ENCODE measurements around the gene PEX16.

PEX16 gene

DNA sequence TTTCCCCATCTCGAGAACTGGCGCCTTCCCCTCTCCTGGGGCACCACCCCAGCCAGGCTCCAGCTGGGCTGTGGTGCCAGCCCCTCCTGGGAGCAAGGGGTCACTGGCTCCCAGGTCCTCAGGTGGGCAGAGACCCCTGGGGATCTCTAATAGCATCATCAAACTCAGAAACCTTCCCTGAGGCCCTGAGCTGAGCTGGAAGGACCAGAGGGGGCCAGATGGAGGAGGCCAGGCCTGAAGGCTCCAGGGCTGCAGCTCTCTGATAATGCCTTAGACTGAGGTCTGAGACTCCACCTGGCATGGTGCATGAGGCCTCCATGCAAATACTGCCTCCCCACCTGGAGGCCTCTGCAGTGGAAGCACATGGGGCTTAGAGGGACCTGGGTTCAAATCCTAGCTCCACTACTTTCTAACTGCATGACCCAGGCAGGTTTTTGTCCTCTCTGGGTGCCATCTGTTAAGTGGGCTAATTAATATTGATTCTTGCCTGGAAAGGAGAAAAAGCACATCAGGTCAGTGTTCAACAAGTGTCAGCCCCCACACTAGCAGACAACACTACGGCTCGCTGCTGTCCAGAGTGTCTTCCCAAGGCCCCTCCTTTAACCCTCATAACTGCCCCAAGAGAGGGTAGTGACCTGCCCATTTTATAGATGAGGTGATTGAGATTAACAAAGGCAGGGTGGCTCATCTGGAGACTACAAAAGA is 30.7 kb downstream of the PEX16 start:
- H3K4me1 Mint-ChIP-seq (ENCODE audit: low read depth): peaks cover 7% of the 10 kb centered on the region
- peak overlapping the region; percentile 47 for H3K4me3 Mint-ChIP-seq
- peaks cover 5% of the 10 kb centered on the region for H3K36me3 Mint-ChIP-seq
- H3K27me3 Mint-ChIP-seq: peaks cover 3% of the 10 kb centered on the region
- H3K9me3 Mint-ChIP-seq (ENCODE audit: low read depth): no peaks in the 10 kb centered on the region
- no peak overlapping the region for H3K27ac Mint-ChIP-seq

DNA sequence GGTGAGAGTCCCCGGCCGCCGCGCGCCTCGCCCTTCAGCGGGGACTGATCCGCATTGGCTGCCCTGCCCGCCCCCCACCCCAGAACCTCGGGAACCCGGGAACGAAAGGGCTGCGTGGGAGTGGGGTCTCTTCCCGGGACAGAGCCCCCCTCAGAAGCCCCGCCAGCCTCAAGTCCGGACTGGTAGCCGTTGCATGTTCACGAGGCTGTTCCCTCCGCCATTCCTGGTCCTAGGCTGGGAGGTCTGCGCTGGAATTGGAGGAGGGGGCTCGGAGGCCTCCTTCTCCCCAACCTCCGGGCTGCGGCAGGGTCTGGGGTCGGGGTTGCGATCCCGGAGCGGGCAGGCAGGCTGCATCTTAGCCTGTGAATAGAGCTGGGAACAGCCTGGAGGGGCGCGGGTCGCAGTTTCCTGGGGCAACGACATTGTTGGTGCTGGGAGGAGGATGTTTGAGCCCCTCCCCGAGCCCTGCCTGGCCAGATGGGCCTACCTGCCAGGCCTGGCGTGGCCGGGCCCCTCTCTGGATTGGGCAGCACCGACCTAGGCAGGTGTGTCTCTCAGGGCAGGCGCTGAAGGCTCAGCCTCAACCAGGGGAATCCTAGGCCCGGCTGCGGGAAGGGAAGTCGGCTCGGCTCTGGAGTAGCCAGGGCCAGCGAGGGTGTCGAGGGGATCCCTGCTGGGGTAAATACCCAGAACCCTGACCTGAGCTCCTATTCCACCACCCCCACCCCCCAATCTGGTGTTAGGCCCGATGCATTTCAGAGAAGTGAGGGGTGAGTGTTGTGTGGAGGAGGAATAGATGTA is 31.6 kb downstream of the PEX16 start:
- H3K36me3 Mint-ChIP-seq: peaks cover 5% of the 10 kb centered on the region
- peaks cover 3% of the 10 kb centered on the region for H3K27me3 Mint-ChIP-seq
- no peak overlapping the region for H3K27ac Mint-ChIP-seq
- H3K4me3 Mint-ChIP-seq: no peak overlapping the region
- H3K9me3 Mint-ChIP-seq (ENCODE audit: low read depth): no peaks in the 10 kb centered on the region
- H3K4me1 Mint-ChIP-seq (ENCODE audit: low read depth): peaks cover 7% of the 10 kb centered on the region

DNA sequence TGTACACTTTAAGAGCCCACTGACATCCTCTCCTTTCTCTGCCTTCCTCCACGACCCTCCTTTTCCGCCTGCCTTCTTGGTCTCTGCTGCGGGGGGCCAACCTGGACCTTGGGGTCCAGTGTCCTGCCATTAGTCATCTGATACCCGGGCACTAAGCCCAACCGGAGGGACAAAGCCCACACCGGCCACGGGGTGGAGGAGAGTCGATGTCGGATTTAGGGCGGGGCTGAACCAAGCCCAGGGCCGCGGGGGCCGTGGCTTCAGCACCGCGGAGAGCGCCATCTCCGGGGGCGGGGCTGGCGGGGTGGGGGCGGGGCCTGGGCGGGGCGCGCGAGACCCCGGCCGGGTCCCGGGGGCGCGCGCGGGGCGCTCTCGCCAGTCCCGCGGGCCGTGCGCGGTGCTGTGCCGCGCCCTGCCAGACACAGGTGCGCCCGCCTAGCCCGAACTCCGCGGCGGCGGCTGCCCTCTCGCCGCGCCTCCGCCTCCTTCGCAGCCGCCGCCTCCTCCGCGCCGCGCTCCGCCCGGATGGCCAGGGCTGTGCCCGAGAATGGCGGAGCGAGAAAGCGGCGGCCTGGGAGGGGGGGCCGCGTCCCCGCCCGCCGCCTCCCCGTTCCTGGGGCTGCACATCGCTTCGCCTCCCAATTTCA is 32.3 kb downstream of the PEX16 start, which contains the start of gene MAPK8IP1:
TSS of gene MAPK8IP1 (plus strand) at position 378 of the 647 bp plus-strand sequence. CDS start at position 548, 170 bp downstream.
- H3K9me3 Mint-ChIP-seq (ENCODE audit: low read depth): no peaks in the 10 kb centered on the region
- peak within 1 kb of the TSS; percentile 69 for H3K4me3 Mint-ChIP-seq
- no peak within 1 kb of the TSS for H3K27ac Mint-ChIP-seq
- peaks cover 6% of the 10 kb centered on the region for H3K36me3 Mint-ChIP-seq
- H3K27me3 Mint-ChIP-seq: peaks cover 3% of the 10 kb centered on the region
- H3K4me1 Mint-ChIP-seq (ENCODE audit: low read depth): peaks cover 7% of the 10 kb centered on the region

DNA sequence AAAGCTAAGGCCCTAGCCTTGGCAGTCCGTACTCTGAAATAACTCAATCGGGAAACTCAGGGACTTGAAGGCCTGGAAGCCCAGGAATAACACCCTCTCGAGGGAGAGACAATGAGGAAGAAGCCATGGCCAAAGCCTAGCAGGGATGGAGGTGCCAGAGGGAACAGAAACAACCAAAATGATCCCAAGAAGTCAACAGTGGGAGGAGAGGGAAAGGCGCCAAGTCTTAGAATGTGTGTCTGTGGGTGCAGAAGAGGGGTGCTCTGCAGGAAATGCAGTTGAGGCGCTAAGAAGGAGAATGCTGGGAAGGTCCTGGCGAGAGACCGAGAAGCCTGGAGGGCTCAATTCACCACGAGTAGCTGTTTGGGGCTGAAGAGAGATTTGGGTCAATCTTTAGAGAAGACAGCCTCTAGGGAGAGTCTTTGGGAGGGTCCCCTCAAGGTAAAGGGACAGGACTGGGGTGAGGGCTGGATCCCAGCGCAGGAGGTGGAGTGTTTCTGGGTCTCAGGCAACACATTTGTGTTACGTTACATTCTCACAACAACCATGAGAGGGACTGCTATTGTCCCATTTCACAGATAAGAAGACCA is 33.0 kb downstream of the PEX16 start:
- H3K4me1 Mint-ChIP-seq (ENCODE audit: low read depth): peaks cover 7% of the 10 kb centered on the region
- H3K36me3 Mint-ChIP-seq: peaks cover 10% of the 10 kb centered on the region
- H3K27ac Mint-ChIP-seq: no peak overlapping the region
- no peaks in the 10 kb centered on the region for H3K9me3 Mint-ChIP-seq (ENCODE audit: low read depth)
- peak overlapping the region; percentile 69 for H3K4me3 Mint-ChIP-seq
- peaks cover 3% of the 10 kb centered on the region for H3K27me3 Mint-ChIP-seq

DNA sequence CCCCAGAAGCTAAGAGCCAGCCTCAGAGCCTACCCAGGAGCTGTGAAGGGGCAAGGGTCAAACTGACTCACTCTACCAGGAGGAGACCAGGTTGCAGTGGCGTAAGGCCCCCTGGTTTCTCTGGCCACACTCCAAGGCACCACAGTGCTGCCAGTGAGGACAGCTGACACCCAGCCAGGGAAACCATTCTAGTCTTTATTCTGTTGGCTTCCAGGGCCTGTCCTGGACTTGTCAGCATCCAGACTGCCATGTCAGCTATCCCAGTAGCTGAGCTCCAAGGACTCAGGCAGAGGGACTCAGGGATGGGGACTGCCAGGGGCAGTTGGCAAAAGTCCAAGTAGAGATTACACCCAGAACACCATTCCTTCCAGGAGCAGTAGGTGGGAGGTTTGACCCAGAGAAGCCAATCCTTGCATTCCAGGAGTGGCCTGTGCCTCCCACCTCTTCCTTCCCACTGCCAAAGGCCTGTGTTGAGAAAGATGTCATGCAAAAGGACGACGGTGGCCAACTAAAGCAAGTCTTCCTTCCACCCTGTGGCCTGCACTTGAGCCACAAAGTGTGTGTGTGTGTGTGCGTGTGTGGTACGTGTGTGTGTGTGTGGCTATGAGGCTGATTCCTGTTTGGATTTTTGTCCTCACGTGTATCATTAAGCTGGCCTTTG is 35.8 kb downstream of the PEX16 start:
- Mint-ChIP-seq H3K36me3 (peaks cover 20% of the 10 kb centered on the region), H3K9me3 (ENCODE audit: low read depth) (no peaks in the 10 kb centered on the region), H3K27me3 (peaks cover 3% of the 10 kb centered on the region), H3K4me1 (ENCODE audit: low read depth) (peaks cover 7% of the 10 kb centered on the region), H3K27ac (no peak overlapping the region), H3K4me3 (no peak overlapping the region)

DNA sequence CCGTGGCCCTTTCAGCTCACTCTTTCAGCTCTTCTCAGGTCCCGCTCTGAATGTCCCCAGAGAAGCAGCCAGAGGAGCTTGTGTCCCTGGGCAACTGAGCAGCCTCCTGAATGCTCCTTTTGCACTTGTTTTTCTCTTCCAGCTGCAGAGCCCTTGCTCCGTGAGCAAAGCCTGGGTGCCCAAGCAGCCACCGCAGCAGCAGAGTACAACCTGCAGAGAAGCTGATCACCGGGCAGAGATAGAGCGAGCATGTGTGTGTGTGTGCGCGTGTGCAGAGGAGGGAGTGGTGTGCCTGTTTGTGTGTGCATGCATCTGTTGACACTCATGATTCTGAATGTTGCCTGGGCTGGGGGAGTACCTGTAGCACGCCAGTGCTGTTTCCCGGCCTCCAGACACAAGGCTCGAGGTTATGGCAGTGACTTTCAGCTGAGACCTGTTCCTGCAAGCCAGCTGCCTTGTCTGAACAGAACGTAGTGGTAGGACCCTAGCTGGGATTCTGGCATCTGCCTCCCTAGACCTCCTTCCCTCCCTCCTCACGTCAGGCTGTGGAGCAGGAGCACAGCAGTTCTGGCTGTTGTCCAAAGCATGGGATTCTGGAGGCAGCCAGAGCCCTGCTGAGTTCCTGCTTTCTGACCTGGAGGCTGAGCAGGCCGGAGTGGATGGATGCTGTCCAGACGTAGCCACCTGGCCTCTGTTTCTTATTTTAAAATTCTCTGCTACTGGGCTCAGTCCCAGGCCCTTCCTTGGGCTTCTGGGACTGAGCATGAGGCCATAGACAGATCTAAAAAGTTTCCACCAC is 36.7 kb downstream of the PEX16 start:
- H3K27me3 Mint-ChIP-seq: peaks cover 3% of the 10 kb centered on the region
- no peak overlapping the region for H3K4me3 Mint-ChIP-seq
- no peaks in the 10 kb centered on the region for H3K9me3 Mint-ChIP-seq (ENCODE audit: low read depth)
- no peak overlapping the region for H3K27ac Mint-ChIP-seq
- H3K4me1 Mint-ChIP-seq (ENCODE audit: low read depth): peaks cover 7% of the 10 kb centered on the region
- H3K36me3 Mint-ChIP-seq: peaks cover 24% of the 10 kb centered on the region

DNA sequence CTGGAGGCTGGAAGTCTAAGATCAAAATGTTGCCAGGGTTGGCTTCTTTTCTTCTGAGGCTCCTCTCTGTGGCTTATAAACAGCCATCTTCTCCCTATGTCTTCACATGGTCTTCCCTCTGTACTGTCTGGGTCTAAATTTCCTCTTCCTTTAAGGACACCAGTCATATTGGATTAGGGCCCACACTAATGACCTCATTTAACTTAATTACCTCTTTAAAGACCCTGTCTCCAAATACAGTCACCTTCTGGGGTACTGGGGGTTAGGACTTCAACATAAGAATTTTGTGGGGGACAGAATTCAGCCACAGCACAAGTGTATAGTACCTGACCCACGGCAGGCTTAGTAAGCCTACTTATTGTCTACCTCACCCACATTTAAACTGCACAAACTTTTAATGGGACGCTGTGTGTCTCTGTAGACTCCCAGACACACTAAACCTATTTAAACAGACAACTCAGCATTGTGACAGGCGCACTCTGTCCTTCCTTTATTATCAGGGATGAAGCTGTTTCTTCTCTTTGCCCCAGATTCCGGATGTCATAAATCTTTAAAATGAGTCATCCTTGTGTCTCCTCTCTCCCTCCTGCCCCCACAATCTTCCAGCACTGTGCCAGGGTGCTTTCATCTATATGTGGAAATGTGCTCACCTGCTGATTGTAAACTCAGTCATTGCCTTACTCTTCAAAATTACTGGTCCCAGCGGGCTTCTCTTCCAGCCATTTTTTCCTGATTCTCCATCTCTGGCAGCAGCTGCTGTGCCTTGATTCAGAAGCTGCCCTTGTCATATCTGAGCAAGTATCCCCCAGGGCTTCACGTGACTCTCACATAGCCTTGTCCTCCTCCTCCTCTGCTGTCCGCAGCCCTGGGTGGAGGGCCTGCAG is 37.6 kb downstream of the PEX16 start:
- peaks cover 4% of the 10 kb centered on the region for H3K4me1 Mint-ChIP-seq (ENCODE audit: low read depth)
- H3K36me3 Mint-ChIP-seq: peaks cover 29% of the 10 kb centered on the region
- peaks cover 3% of the 10 kb centered on the region for H3K27me3 Mint-ChIP-seq
- no peak overlapping the region for H3K4me3 Mint-ChIP-seq
- H3K27ac Mint-ChIP-seq: no peak overlapping the region
- no peaks in the 10 kb centered on the region for H3K9me3 Mint-ChIP-seq (ENCODE audit: low read depth)

DNA sequence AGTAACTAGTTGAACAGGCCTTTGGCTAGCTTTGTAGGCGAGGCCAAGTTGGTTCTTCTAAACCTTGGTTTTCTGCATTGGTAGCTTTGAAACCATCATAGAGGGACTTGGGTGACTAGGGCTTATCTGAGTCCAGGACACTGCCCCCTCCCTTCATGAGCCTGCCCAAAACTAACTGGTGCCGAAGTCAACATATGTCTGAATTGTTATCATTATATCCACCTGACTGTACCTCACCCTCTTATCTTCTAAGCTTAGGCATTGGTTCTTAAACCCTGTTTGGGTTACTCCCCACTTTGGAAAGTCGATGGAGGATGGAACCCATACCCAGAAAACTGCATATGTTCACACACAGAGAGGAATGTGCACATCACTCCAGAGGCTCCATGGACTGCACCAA is 39.8 kb downstream of the PEX16 start:
- Mint-ChIP-seq H3K36me3 (peaks cover 29% of the 10 kb centered on the region), H3K27me3 (no peaks in the 10 kb centered on the region), H3K4me3 (no peak overlapping the region), H3K27ac (no peak overlapping the region), H3K4me1 (ENCODE audit: low read depth) (no peaks in the 10 kb centered on the region), H3K9me3 (ENCODE audit: low read depth) (no peaks in the 10 kb centered on the region)

DNA sequence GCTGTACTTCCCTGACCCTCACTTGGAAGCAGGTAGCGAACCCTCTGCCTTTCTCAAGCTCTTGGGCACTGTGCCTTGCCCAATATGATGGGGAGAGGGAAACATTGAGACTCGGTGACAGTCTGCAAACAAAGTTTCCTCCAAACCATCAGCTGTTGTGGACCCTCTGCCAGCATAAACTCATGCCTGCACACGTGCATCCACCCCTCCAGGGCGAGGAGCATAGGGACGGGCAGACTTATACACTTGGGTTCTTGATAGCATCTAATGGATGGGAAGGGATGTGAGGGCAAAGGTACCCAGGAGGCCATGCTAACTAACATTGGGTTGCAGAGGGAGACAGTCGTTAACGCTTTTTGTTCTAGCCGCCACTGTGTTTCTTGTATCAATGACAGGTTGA is 40.5 kb downstream of the PEX16 start:
- no peak overlapping the region for H3K4me3 Mint-ChIP-seq
- H3K36me3 Mint-ChIP-seq: peaks cover 26% of the 10 kb centered on the region
- no peaks in the 10 kb centered on the region for H3K4me1 Mint-ChIP-seq (ENCODE audit: low read depth)
- H3K27me3 Mint-ChIP-seq: no peaks in the 10 kb centered on the region
- H3K9me3 Mint-ChIP-seq (ENCODE audit: low read depth): no peaks in the 10 kb centered on the region
- no peak overlapping the region for H3K27ac Mint-ChIP-seq

DNA sequence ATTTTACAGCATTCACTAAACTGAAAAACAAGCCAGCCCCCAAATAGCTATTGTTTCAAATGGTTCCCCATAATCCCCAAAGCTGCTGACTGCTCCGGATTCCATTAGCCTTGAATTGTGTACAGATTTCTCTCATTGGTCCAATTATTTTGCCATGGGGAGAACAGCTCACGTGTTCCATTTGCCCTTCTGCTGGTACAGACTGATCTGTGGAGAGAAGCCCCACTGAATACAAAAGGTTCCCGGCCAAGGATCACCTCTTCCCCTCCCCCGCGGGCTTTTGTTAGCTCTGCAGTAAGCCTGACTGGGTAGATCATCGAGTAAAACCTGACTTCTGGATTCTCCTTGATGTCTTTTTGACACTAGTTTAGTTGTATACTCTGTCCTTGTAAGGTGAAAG is 41.3 kb downstream of the PEX16 start:
- Mint-ChIP-seq H3K27ac (no peak overlapping the region), H3K9me3 (ENCODE audit: low read depth) (no peaks in the 10 kb centered on the region), H3K36me3 (peaks cover 25% of the 10 kb centered on the region), H3K4me3 (no peak overlapping the region), H3K27me3 (no peaks in the 10 kb centered on the region), H3K4me1 (ENCODE audit: low read depth) (no peaks in the 10 kb centered on the region)

DNA sequence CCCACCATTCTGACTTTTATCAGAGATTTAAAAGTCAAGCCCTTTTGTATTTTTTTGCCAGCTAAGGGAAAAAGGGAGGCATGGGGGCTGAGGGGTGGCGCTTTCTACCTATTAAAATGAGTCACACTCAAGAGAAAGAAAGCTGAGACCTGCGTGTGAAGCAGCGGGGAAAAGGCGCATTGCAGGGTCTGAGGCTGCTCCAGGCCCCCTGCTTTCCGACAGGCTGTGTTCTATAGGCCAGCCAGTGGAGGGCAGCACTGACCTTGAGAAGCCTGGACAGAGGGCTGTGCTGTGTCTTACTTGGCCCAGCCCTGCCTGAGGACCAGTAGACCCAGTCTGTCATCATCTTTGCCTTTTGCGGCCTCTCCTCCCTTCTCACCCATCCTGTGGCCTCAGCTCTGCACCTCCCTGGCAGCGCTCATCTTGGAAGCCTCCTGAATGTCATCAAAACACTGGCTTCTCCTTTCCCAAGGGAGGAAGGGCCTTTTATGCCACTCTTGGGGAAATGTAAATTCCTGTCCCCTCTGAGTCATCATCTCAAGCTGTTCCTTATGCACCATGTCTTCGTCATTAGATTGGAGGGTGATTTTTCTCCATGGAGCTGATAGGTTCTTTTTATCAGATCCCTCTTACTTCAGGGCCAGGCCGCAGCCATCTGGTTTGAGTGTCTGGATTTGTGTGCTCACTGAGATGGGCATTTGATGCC is 44.9 kb downstream of the PEX16 start:
- H3K4me3 Mint-ChIP-seq: no peak overlapping the region
- H3K27ac Mint-ChIP-seq: no peak overlapping the region
- no peaks in the 10 kb centered on the region for H3K9me3 Mint-ChIP-seq (ENCODE audit: low read depth)
- H3K4me1 Mint-ChIP-seq (ENCODE audit: low read depth): no peaks in the 10 kb centered on the region
- H3K36me3 Mint-ChIP-seq: peaks cover 18% of the 10 kb centered on the region
- H3K27me3 Mint-ChIP-seq: no peaks in the 10 kb centered on the region

DNA sequence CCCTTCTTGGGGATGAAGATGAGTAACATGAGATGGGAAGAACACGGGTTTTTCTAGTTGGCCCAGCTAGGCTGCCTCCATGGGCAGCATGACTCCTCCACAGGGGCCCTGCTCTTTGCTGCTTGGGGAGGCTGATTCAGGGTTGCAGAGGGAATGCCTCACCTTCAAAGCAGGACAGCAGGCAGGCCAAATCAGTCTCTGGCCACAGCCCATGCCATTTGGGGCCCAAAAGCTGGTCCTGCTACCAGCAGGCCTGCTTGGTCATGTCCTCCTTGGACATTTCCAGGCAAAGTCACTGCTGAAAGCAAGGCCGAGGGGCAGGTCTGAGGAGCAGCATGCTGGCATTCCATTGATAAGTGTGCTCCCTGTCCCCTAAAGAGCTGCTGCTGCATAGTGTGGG is 46.0 kb downstream of the PEX16 start:
- no peak overlapping the region for H3K27ac Mint-ChIP-seq
- H3K27me3 Mint-ChIP-seq: no peaks in the 10 kb centered on the region
- H3K4me3 Mint-ChIP-seq: no peak overlapping the region
- peaks cover 19% of the 10 kb centered on the region for H3K36me3 Mint-ChIP-seq
- no peaks in the 10 kb centered on the region for H3K9me3 Mint-ChIP-seq (ENCODE audit: low read depth)
- no peaks in the 10 kb centered on the region for H3K4me1 Mint-ChIP-seq (ENCODE audit: low read depth)

DNA sequence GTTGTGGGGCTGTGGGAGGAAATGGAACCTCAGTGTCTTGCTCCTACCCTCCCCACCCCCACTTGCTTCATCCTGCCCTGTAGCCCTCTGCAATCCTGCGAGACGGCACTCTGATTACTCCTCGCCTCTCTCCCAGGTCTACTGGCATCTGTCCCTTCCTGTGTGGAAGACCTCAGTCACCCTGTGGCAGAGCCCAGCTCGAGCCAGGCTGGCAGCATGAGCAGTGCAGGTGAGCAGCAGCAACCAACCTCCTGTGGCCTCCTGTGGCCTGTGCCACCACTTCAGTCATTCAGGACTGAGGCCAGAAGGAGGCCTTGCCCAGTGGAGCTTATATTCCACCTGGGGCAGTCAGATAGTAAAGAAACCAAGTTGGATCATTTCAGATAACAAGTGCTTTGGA is 47.0 kb downstream of the PEX16 start:
- no peaks in the 10 kb centered on the region for H3K9me3 Mint-ChIP-seq (ENCODE audit: low read depth)
- H3K36me3 Mint-ChIP-seq: peaks cover 18% of the 10 kb centered on the region
- H3K27ac Mint-ChIP-seq: no peak overlapping the region
- no peaks in the 10 kb centered on the region for H3K27me3 Mint-ChIP-seq
- no peaks in the 10 kb centered on the region for H3K4me1 Mint-ChIP-seq (ENCODE audit: low read depth)
- no peak overlapping the region for H3K4me3 Mint-ChIP-seq

Data from activated naive CD8-positive, alpha-beta T cell (primary cell).